NCI-H2171 (cell line): Measurements from ENCODE around the gene RPS19BP1.
"Not testable (repeated sequence)": the region's sequence is repeated elsewhere in the genome, so short reads cannot be mapped to it uniquely, and the experiment has no call there.

ENCODE experiments used
- DNase-seq: peaks from one replicate; lab custom pipeline; 2025; lab: John Stamatoyannopoulos, UW

The RPS19BP1 gene

DNA sequence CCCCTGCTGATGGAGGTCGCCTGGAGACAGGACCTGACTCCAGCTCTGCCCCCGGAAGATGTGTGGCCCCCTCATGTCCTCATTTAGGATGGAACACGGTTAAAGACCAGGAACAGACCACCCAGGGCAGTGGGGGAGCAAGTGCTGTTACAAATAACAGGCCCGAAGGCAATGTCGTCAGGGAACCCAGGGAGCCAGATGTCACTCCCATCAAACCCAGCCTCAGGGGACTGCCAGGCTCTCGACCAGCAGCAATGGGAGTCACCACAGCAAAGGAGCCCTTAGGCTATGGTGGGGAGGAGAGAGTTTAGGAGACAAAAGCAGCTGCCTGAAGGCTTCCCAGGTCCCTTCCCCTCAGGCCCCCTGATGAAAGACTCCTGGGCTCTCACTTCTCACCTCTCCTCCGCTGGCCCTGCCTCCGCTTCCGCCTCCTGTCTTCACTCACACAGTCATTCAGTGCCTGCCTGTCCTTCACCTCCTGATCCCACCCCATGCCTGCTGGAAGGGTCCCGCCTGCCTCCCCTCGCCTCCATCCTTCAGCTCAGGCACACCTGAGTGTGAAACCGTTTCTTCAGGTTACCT lies 4.4 kb downstream of the RPS19BP1 start:
- peak; percentile 76 for DNase-seq

DNA sequence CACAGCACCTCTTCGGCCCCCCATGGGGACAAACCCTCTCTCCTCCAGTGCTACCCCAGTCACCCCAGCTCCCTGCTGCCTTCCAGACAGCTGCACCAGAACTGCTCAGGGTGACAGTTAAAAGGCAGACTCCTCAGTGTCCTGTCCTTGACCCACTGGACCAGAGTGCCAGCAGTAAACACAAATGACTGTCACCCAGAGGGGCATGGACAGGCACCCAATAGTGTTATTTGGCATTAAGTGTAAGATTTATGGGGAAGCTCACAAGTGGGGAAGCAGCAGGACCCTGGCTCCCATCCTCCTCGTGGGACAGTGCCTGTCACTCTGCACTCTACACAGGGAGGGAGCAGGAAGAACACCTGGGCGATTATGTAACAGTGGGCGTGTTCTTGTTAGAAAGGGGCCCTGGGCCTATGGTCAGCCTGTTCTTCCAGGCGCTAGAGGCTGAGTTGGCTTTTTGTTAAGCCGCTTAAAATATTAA lies 5.0 kb downstream of the RPS19BP1 start:
- DNase-seq = peak; percentile 34

DNA sequence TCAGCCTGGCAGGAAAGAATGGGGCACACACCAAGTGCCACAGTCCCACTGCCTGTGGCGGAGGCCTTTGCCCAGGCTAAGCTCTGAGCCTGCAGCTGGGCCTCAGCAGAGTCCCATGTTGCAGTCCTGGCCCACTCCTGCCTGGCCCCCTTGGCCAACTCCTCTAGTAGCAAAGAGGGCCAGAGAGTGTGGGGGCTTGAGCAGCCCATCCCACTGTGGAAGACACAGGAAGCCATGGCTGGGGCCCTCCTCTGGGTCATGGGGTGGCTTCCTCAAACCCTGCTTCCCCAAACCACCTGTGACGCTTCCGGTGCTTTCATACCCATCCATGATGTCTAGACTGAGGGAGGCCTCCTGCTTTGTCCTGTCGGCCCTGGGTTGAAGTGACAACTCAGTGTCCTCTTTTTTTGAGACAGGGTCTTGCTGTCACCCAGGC lies 5.8 kb downstream of the RPS19BP1 start:
- DNase-seq = no peak

DNA sequence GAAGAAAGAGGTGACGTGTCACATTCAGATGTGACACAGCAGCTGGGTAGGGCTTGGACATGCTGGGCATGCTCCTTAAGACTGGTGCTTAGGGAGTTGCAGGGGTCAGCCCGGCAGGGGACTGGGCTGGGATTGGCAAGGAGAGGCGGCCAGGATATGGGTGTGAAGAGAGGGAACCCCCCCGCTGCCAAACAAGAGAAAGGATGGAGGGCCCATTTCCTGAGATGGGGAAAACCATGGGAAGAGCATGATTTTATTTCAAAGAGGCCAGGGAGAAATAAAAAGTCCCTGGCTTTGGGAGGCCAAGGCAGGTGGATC lies 6.9 kb downstream of the RPS19BP1 start:
- no peak for DNase-seq

DNA sequence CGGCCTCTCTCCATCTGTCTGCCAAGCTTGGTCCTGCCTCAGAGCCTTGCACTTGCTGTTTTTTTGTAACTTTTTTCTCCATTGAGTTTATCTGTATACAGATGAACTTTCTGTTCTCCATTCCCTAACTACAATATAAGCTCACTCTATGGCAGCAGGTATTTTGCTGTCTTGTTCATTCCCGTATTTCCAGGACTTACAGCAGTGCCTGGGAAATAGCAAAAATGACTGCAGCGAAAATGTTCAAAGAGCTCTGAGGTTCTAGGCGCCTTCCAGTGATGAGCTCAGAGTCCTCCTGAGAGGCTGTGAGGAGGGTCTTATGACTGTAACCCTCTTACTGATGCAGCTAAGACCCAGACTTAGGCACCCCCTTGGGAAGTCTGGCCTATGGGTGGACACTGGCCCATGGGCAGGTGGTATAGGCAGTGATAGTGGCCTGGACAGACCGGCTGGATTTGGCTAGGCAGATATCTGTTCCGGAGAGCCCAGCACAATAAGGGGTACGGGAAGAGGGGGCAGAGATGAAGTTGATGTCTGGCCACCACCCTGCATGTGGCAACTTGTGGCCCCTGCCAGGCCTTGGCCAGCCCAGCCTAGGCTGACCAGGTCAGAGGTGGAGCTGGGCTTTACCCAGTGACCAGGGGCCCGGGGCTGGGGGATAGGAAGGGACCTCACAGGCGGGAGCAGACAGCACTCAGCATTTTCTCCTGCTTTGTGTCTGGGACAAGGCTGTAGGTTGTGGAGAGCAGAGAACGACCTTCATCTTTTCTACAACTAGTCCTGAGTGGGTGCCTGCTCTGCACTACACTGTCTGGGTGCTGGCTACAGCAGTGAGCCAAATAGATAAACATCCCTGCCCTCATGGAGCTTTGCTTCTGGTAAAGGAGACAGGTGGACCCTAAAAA lies 7.5 kb downstream of the RPS19BP1 start:
- no peak for DNase-seq

DNA sequence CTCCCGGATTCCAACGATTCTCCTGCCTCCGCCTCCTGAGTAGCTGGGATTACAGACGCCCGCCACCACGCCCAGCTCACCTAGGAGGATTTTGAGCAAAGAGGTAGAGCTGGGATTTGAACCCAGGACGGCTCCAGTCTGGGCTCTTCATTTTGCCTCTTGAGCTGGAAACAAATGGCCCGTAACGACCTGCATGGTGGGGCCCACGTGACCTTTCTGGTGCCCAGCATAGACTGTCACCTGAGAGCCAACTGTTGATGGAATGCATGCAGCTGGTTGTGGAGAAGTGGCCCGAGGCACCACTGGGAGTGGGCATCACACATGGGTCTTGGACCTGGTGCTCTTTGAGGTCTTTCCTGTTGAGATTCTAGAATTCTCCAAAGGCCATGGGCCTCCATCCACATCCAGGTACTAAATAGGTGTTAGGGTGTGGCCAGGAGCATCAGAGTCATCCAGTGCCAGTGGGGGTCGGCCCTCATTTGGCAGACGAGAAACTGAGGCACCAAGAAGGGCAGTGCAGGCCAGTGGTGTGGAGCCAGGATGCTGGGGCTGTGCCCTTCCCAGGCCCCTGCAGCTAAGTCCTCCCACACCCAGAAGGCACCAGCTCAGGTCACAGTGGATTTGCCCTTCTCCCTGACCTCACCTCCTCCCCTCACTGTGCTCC lies 8.3 kb downstream of the RPS19BP1 start:
- DNase-seq = no peak

DNA sequence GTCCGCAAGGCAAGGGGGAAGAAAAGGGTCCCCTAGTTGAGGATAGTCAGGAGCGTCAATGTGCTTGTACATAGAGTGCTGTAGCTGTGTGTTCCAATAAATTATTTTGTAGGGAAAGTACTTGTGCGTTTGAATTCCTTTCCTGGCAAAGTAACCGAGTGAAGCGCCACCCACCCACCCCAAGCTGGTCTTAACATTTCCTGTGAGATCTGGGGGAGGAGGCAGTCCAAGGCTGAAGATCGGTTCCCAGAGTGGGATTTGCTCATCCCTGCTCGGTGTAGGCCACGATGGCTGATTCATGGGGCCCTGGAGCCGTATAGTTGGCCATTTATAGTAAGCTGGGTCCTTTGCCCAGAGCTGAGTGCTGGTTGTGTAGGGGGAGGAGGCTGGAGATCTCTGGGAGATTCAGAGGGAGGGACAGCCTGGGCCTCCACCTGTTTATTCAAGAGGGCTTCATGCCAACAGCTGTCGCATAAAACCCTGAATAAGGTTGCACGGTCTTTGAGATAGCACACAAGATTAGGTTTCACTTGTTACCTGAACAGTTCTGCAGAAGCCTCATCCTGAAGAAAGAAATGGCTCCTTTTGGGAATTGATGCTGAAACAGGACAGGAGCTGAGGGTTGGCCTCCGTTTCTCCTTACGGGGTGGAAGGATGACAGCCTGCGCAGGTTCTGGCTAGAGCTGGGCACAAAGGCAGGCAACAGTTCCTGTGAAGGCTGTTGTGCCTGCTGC lies 9.8 kb downstream of the RPS19BP1 start:
- peak; percentile 73 for DNase-seq

DNA sequence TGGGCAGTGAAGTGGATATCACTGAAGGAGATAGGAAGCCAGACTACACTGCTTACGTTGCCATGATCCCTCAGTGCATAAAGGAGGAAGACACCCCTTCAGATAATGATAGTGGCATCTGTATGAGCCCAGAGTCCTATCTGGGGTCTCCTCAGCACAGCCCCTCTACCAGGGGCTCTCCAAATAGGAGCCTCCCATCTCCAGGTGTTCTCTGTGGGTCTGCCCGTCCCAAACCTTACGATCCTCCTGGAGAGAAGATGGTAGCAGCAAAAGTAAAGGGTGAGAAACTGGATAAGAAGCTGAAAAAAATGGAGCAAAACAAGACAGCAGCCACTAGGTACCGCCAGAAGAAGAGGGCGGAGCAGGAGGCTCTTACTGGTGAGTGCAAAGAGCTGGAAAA lies 10.5 kb downstream of the RPS19BP1 start:
- DNase-seq = not testable (repeated sequence)

DNA sequence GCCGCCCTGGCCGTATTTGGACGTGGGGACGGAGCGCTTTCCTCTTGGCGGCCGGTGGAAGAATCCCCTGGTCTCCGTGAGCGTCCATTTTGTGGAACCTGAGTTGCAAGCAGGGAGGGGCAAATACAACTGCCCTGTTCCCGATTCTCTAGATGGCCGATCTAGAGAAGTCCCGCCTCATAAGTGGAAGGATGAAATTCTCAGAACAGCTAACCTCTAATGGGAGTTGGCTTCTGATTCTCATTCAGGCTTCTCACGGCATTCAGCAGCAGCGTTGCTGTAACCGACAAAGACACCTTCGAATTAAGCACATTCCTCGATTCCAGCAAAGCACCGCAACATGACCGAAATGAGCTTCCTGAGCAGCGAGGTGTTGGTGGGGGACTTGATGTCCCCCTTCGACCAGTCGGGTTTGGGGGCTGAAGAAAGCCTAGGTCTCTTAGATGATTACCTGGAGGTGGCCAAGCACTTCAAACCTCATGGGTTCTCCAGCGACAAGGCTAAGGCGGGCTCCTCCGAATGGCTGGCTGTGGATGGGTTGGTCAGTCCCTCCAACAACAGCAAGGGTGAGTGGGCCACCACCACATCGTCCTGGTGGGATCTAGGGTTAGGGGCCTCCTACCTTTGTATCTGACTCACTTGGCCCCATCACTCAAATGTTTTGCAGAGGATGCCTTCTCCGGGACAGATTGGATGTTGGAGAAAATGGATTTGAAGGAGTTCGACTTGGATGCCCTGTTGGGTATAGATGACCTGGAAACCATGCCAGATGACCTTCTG lies 11.3 kb downstream of the RPS19BP1 start:
- not testable (repeated sequence) for DNase-seq

DNA sequence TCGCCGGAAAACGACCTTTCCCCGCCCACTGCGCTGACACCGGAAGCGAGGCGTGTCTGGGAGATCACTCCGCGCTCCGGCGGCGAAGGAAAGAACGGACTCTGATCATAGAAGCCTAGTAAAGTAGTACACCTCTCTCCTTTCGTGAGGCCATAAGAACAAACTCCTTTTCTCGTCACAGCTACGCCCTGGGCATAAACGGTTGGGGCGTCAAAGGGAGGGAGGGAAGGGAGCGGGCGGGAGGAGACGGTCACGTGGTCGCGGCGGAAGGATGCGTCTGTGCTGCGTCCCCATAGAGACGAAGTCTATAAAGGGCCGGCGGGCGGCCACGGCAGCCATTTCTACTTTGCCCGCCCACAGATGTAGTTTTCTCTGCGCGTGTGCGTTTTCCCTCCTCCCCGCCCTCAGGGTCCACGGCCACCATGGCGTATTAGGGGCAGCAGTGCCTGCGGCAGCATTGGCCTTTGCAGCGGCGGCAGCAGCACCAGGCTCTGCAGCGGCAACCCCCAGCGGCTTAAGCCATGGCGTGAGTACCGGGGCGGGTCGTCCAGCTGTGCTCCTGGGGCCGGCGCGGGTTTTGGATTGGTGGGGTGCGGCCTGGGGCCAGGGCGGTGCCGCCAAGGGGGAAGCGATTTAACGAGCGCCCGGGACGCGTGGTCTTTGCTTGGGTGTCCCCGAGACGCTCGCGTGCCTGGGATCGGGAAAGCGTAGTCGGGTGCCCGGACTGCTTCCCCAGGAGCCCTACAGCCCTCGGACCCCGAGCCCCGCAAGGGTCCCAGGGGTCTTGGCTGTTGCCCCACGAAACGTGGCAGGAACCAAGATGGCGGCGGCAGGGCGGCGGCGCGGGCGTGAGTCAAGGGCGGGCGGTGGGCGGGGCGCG lies 12.1 kb downstream of the RPS19BP1 start, which contains the start of gene ATF4:
TSS of gene ATF4 (plus strand) at position 337 of the 880 bp plus-strand sequence. CDS start 884 bp downstream, outside the sequence.
- peak; percentile 95 for DNase-seq

DNA sequence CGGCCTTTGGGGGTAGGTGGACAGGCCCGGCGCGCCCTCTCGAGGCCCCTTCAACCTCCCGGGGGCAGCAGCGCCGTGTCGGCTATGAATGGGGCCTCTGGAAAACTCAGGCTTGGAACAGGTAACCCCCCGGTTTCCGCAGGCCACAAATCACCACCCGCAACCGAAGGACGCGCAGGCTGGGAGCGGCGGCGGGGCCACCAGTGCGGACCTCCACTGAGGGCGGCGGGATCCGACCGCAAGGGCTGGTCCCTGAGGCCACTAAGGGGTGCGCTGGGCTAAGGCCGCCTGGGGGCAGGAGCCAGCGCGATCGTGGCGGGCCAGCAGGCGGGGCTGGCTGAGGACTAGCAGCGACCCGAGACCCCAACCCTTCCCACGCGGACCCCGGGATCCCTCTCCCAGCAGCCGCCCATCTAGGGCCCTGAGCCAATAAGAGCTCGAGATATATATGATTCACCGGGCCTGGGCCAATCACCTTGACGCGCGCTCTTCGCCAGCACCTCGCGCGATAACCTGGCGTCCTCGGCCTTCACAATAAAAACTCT lies 12.8 kb downstream of the RPS19BP1 start:
- peak; percentile 99 for DNase-seq

DNA sequence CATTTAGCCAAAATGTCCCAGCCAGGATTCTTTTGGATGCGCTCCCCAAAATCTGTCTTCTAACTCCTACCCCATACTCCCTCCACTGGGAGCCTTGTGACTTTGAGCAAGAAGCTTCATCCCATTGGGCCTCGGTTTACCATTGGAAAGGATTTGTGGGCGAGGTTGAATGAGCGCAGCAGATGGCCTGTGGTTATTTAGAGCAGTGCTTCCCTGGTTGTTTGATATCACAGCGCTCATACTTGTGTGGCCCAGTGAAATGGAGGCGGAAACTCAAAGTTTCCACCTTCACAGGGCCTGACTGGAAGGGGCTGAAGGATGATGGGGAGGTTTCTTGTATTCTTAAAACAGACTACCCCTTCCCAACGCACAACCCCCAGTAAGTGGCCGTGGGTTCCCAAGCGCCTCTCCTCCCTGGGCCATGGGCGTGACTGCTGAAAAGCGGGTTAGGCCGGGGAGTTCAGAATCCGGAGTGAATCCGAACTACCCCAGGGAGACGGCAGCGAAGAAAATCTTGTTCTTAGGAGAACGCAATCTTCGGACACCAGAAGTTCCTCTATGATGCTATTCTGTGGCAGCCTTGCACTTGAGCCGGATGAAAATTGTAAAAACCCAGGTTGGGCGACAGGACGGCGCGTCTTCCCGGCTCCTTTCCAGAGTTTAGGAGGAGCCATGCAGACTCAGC lies 13.4 kb downstream of the RPS19BP1 start:
- DNase-seq = peak; percentile 46

DNA sequence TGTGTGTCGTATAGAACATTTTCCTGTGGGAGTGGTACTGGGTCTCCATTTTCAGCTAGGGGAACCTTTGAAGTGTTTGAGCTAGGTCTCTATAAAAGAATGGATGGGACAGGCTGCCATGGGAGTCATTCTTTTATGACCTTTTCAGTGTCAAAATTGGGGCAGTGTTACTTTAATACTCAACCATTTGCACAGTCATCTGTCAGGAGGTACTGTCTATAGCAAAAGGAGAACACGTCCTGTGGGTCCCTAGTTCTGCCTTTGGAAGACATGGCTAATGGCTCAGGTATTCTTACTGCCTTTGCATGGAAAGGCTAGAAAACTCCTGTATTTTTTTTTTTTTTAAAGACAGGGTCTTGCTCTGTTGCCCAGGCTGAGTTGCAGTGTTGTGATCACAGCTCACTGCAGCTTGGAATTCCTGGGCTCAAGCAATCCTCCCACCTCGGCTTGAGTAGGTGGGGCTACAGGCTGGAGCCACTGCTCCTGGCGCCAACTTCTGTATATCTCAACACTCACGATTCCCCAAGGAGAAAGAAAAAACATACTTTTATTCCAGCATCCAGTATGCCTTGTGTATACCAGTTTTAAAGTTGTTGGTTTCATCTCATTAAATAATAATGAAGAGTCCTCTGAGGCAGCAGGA lies 14.3 kb downstream of the RPS19BP1 start:
- DNase-seq = no peak

DNA sequence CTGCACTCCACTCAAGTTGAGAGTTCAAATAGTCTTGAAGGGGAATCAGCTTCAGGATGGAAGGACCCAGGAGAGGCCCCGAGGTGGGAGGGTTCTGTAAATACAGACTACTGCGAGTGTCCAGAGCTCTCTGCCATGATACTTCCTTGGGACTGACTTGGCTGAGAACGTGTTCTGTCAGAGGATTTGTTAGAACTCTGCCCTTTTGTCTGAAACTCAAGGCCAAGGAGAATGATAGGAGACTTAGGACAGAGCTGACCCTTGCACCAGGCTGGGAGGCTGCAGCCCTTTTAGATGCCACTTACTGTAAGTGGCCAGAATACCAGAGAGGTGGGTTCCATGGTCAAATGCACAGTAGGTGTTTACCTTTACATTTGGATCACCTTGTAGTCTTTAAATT lies 15.1 kb downstream of the RPS19BP1 start:
- no peak for DNase-seq

DNA sequence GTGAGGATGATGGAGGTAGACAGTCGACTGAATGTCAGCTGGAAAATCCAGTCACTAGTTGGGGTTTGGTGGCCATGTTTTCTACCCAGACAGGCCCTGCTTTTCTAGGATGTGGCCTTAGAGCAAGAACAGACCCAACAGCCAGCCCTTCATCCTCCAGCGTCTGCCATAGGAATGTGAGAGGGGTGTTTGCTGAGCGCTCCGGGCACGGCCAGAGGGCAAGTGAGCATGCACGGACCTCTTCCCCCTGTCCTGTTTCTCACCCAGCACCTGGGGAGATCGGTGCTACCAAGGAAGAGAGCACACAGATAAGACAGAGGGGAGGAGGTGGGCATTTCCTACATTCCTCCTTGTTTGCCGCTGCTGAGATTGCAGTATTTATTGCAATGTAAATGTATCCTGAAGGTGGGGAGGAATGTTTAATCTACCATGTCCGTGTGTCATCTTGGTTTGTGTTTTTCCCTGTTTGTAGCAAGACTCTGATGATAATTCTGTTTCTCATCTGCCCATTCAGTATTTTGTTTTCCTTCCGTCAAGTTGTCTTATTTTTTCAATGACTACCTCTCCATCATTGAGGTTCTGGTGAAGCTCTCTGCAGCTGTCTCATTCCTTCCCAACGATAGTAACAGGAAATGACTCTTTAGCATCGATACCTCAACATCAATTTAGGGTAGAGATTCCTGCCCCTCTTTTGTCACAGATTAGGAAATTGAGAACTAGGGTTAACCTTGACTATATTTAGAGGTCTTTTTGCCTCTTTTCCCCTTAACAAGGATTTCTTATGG lies 17.1 kb downstream of the RPS19BP1 start:
- DNase-seq = no peak

DNA sequence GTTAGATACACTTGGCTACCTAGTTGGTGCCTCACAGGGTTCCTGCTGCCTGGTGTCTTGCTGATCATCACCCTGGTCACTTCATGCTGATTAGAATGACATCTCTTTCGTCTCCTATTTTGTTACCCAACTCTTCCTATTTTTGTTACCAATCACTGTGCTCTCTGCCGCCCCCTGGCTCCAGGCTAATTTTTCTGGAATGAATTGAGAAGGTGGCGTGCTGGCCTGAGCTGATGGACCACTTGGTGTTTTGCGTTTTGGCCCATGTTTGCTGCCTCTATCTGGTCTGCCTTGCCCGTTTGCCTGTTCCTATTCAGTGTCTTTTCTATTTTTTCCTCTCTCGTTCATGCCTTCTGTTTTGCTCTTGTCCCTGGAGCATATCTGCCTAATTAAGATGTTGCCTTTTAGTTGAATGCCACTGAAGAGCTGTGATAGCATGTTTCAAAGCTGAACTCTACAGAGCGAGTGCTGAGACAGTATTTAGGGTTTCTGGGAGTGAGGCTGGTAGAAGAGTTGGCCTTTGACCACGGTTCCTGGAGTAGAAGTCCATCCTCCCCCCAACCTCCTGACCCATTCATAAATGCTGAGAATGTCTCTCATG lies 18.1 kb downstream of the RPS19BP1 start:
- no peak for DNase-seq

DNA sequence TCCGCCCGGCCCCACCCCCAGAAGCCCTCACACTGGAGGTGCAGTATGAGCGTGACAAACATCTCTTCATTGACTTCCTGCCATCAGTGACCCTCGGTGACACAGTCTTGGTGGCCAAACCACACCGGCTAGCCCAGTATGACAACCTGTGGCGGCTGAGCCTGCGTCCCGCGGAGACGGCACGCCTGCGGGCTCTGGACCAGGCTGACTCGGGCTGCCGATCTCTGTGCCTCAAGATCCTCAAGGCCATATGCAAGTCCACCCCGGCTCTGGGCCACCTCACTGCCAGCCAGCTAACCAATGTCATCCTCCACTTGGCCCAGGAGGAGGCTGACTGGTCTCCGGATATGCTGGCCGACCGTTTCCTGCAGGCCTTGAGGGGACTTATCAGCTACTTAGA lies 18.8 kb downstream of the RPS19BP1 start:
- no peak for DNase-seq

DNA sequence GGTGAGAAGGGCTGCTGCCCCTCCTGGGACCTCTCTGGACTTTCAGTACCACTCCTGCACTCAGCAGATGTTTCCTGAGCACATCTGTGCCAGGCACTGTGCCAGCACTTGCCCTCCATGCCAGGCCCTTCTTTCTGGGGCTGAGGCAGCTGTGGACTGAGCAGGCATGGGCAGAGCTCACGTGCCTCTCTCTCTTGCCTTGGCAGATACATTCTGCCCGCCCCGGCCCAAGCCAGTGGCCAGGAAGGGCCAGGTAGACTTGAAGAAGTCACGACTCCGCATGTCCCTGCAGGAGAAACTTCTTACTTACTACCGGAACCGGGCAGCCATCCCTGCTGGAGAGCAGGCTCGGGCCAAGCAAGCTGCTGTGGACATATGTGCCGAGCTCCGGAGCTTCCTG lies 20.5 kb downstream of the RPS19BP1 start:
- no peak for DNase-seq
